Measurements from ENCODE around the gene CACNG8. TPM values are rescaled to one million over a fixed set of nuclear protein-coding genes. Genes with fewer than 3 reads are reported as not detected.

CACNG8 gene
- total and polyA plus RNA-seq, 3 experiments from 2014 or later: not detected

GRCh38 chr19:53957448-53958167 is 5.1 kb upstream of the CACNG8 start:
- Mint-ChIP-seq H3K4me3 (no peak overlapping the region), H3K36me3 (no peaks in the 10 kb centered on the region), H3K9me3 (peaks cover 0 to 6% (median 0%) of the 10 kb centered on the region in 5 donors), H3K27me3 (peaks cover 47 to 57% of the 10 kb centered on the region in 2 donors), H3K4me1 (peaks cover 3 to 8% (median 3%) of the 10 kb centered on the region in 3 donors), H3K27ac (no peak overlapping the region)
- ChIA-PET POLR2A (no interaction called here), CTCF (no interaction called here)
- Histone ChIP-seq H3K9me3 (ENCODE audit: low read length) (no peaks in the 10 kb centered on the region), H3K36me3 (ENCODE audit: insufficient read depth, low read length) (no peaks in the 10 kb centered on the region), H3K27me3 (ENCODE audit: insufficient read depth, low read length, poor library complexity, severe bottlenecking) (peaks cover 22% of the 10 kb centered on the region), H3K4me1 (ENCODE audit: insufficient read depth, low read length) (no peaks in the 10 kb centered on the region), H3K4me3 (ENCODE audit: low read length) (no peak overlapping the region), H3K27ac (ENCODE audit: low read depth, low read length) (no peak overlapping the region)
- DNase-seq: no peak

- CTCF ChIA-PET: no interaction called here
- no peaks in the 10 kb centered on the region for H3K9me3 ChIP-seq (ENCODE audit: low read length)
- no peaks in the 10 kb centered on the region for H3K36me3 Mint-ChIP-seq
- POLR2A ChIA-PET: no interaction called here
- H3K36me3 ChIP-seq (ENCODE audit: insufficient read depth, low read length): no peaks in the 10 kb centered on the region
- DNase-seq: no peak
- no peaks in the 10 kb centered on the region for H3K4me1 ChIP-seq (ENCODE audit: insufficient read depth, low read length)
- H3K4me1 Mint-ChIP-seq: peaks cover 3 to 8% (median 3%) of the 10 kb centered on the region in 3 donors
- no peak overlapping the region for H3K27ac Mint-ChIP-seq
- no peak overlapping the region for H3K27ac ChIP-seq (ENCODE audit: low read depth, low read length)
- no peak overlapping the region for H3K4me3 ChIP-seq (ENCODE audit: low read length)
- H3K9me3 Mint-ChIP-seq: peaks cover 0 to 6% (median 0%) of the 10 kb centered on the region in 5 donors
- peaks cover 47 to 57% of the 10 kb centered on the region in 2 donors for H3K27me3 Mint-ChIP-seq
- no peak overlapping the region for H3K4me3 Mint-ChIP-seq
- H3K27me3 ChIP-seq (ENCODE audit: insufficient read depth, low read length, poor library complexity, severe bottlenecking): peaks cover 22% of the 10 kb centered on the region
Measured at GRCh38 chr19:53958168-53958571, 4.6 kb upstream of the CACNG8 start.

- Histone ChIP-seq H3K27me3 (ENCODE audit: insufficient read depth, low read length, poor library complexity, severe bottlenecking) (peaks cover 22% of the 10 kb centered on the region), H3K27ac (ENCODE audit: low read depth, low read length) (no peak overlapping the region), H3K9me3 (ENCODE audit: low read length) (no peaks in the 10 kb centered on the region), H3K36me3 (ENCODE audit: insufficient read depth, low read length) (no peaks in the 10 kb centered on the region), H3K4me1 (ENCODE audit: insufficient read depth, low read length) (no peaks in the 10 kb centered on the region), H3K4me3 (ENCODE audit: low read length) (no peak overlapping the region)
- no peak overlapping the region for H3K27ac Mint-ChIP-seq
- DNase-seq: no peak
- H3K36me3 Mint-ChIP-seq: no peaks in the 10 kb centered on the region
- ChIA-PET POLR2A (no interaction called here), CTCF (no interaction called here)
- H3K4me3 Mint-ChIP-seq: no peak overlapping the region
- peaks cover 3 to 8% (median 3%) of the 10 kb centered on the region in 3 donors for H3K4me1 Mint-ChIP-seq
- peaks cover 50 to 65% of the 10 kb centered on the region in 2 donors for H3K27me3 Mint-ChIP-seq
- H3K9me3 Mint-ChIP-seq: peaks cover 0 to 2% (median 0%) of the 10 kb centered on the region in 5 donors
Measured at GRCh38 chr19:53958823-53959757, 3.6 kb upstream of the CACNG8 start.

- Mint-ChIP-seq H3K4me3 (no peak overlapping the region), H3K4me1 (peaks cover 3 to 13% (median 5%) of the 10 kb centered on the region in 3 donors), H3K9me3 (peaks cover 0 to 2% (median 0%) of the 10 kb centered on the region in 5 donors), H3K36me3 (no peaks in the 10 kb centered on the region), H3K27ac (no peak overlapping the region), H3K27me3 (peaks cover 59 to 71% of the 10 kb centered on the region in 2 donors)
- Histone ChIP-seq H3K36me3 (ENCODE audit: insufficient read depth, low read length) (no peaks in the 10 kb centered on the region), H3K4me3 (ENCODE audit: low read length) (no peak overlapping the region), H3K27me3 (ENCODE audit: insufficient read depth, low read length, poor library complexity, severe bottlenecking) (peaks cover 28% of the 10 kb centered on the region), H3K9me3 (ENCODE audit: low read length) (no peaks in the 10 kb centered on the region), H3K4me1 (ENCODE audit: insufficient read depth, low read length) (no peaks in the 10 kb centered on the region), H3K27ac (ENCODE audit: low read depth, low read length) (no peak overlapping the region)
- POLR2A ChIA-PET: no interaction called here
- CTCF ChIA-PET: no interaction called here
- DNase-seq: no peak
Measured at GRCh38 chr19:53960187-53960586, 2.5 kb upstream of the CACNG8 start.

- Histone ChIP-seq H3K9me3 (ENCODE audit: low read length) (no peaks in the 10 kb centered on the region), H3K36me3 (ENCODE audit: insufficient read depth, low read length) (no peaks in the 10 kb centered on the region), H3K4me1 (ENCODE audit: insufficient read depth, low read length) (no peaks in the 10 kb centered on the region), H3K27ac (ENCODE audit: low read depth, low read length) (no peak overlapping the region), H3K4me3 (ENCODE audit: low read length) (no peak overlapping the region), H3K27me3 (ENCODE audit: insufficient read depth, low read length, poor library complexity, severe bottlenecking) (peaks cover 31% of the 10 kb centered on the region)
- peaks cover 63 to 74% of the 10 kb centered on the region in 2 donors for H3K27me3 Mint-ChIP-seq
- peaks cover 0 to 2% (median 0%) of the 10 kb centered on the region in 5 donors for H3K9me3 Mint-ChIP-seq
- H3K4me1 Mint-ChIP-seq: peaks cover 3 to 14% (median 7%) of the 10 kb centered on the region in 3 donors
- no peak for DNase-seq
- no peak overlapping the region for H3K27ac Mint-ChIP-seq
- POLR2A ChIA-PET: no interaction called here
- no peaks in the 10 kb centered on the region for H3K36me3 Mint-ChIP-seq
- H3K4me3 Mint-ChIP-seq: no peak overlapping the region
- CTCF ChIA-PET: no interaction called here
Measured at GRCh38 chr19:53960886-53961285, 1.9 kb upstream of the CACNG8 start.

GRCh38 chr19:53961523-53962356 is 997 bp upstream of the CACNG8 start:
- no peaks in the 10 kb centered on the region for H3K4me1 ChIP-seq (ENCODE audit: insufficient read depth, low read length)
- peaks cover 3 to 14% (median 7%) of the 10 kb centered on the region in 3 donors for H3K4me1 Mint-ChIP-seq
- H3K27ac Mint-ChIP-seq: no peak overlapping the region
- H3K4me3 Mint-ChIP-seq: no peak overlapping the region
- ChIA-PET POLR2A (no interaction called here), CTCF (no interaction called here)
- H3K9me3 Mint-ChIP-seq: peaks cover 0 to 2% (median 0%) of the 10 kb centered on the region in 5 donors
- H3K36me3 Mint-ChIP-seq: no peaks in the 10 kb centered on the region
- H3K4me3 ChIP-seq (ENCODE audit: low read length): no peak overlapping the region
- DNase-seq: no peak
- no peak overlapping the region for H3K27ac ChIP-seq (ENCODE audit: low read depth, low read length)
- H3K9me3 ChIP-seq (ENCODE audit: low read length): no peaks in the 10 kb centered on the region
- H3K36me3 ChIP-seq (ENCODE audit: insufficient read depth, low read length): no peaks in the 10 kb centered on the region
- peaks cover 31% of the 10 kb centered on the region for H3K27me3 ChIP-seq (ENCODE audit: insufficient read depth, low read length, poor library complexity, severe bottlenecking)
- H3K27me3 Mint-ChIP-seq: peaks cover 62 to 79% of the 10 kb centered on the region in 2 donors

- H3K27me3 ChIP-seq (ENCODE audit: insufficient read depth, low read length, poor library complexity, severe bottlenecking): peaks cover 26% of the 10 kb centered on the region
- Mint-ChIP-seq H3K9me3 (no peaks in the 10 kb centered on the region), H3K27me3 (peaks cover 42 to 62% of the 10 kb centered on the region in 2 donors), H3K36me3 (no peaks in the 10 kb centered on the region), H3K4me3 (no peak overlapping the region), H3K27ac (peak overlapping the region in 3 of 8 donors; percentile 27 to 62 (median 60)), H3K4me1 (peaks cover 0 to 6% (median 4%) of the 10 kb centered on the region in 3 donors)
- no peaks in the 10 kb centered on the region for H3K4me1 ChIP-seq (ENCODE audit: insufficient read depth, low read length)
- no peak overlapping the region for H3K4me3 ChIP-seq (ENCODE audit: low read length)
- H3K9me3 ChIP-seq (ENCODE audit: low read length): no peaks in the 10 kb centered on the region
- no peak for DNase-seq
- ChIA-PET POLR2A (no interaction called here), CTCF (interaction anchor here (1.2 kb wide), 1 partner anchor 59 kb away, joined by 3 read pairs; no protein-coding TSS in a partner anchor)
- H3K27ac ChIP-seq (ENCODE audit: low read depth, low read length): no peak overlapping the region
- no peaks in the 10 kb centered on the region for H3K36me3 ChIP-seq (ENCODE audit: insufficient read depth, low read length)
Measured at GRCh38 chr19:53965091-53965490, 2.4 kb downstream of the CACNG8 start.
